Myocyte (in vitro differentiated cells): Measurements from ENCODE around the gene IRX3. TPM values are rescaled to one million over a fixed set of nuclear protein-coding genes. Genes with fewer than 3 reads are reported as not detected.

Experiments
- DNase-seq: peaks from one replicate; pipeline ENCODE4 v3.0.0-alpha.2; 2012; ENCODE audit warnings: low read depth
- total RNA-seq: library from RNA; depleted of rRNA; stranded (reverse); fragments of >200 nt; gene quantifications from 2 replicates; pipeline ENCODE4 v1.2.3, GENCODE V29; 2014

Gene IRX3
- total RNA-seq, 1 donor from 2014 or later: 67.1 TPM

- no peak for DNase-seq
These were observed 47.1 kb downstream of the IRX3 start for GRCh38 chr16:54239456-54239855.

GRCh38 chr16:54236773-54237172, 49.8 kb downstream of the IRX3 start:
- no peak for DNase-seq

DNA sequence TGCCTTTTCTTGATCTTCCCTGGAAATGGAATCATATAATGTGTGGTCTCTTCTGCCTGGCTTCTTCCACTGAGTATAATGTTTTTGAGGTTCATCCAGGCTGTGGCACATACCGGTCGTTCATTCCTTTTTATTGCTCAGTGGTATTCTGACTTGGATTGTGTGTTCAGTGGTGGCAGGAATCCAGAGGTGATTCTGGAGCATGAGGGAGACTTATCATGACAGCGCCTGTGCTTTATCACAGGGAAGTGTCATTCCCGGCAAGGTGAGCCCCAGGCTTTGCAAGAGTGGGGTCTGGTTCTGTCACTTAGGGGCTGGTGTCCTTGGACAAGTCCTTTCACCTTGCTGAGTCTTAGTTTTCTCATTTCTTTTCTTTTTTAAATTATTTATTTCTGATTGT, 53.0 kb downstream of the IRX3 start:
- no peak for DNase-seq
